GM12874 (cell line): ENCODE measurements around the gene FAM174B.

Source experiments
- CTCF ChIP-seq: IDR thresholded peaks from 2 replicates; pipeline ENCODE4 v1.5.1; 2011; ENCODE audit warnings: low read depth, mild to moderate bottlenecking, control low read depth, low read length, moderate library complexity; ENCODE audit not compliant: insufficient read depth

FAM174B gene

DNA sequence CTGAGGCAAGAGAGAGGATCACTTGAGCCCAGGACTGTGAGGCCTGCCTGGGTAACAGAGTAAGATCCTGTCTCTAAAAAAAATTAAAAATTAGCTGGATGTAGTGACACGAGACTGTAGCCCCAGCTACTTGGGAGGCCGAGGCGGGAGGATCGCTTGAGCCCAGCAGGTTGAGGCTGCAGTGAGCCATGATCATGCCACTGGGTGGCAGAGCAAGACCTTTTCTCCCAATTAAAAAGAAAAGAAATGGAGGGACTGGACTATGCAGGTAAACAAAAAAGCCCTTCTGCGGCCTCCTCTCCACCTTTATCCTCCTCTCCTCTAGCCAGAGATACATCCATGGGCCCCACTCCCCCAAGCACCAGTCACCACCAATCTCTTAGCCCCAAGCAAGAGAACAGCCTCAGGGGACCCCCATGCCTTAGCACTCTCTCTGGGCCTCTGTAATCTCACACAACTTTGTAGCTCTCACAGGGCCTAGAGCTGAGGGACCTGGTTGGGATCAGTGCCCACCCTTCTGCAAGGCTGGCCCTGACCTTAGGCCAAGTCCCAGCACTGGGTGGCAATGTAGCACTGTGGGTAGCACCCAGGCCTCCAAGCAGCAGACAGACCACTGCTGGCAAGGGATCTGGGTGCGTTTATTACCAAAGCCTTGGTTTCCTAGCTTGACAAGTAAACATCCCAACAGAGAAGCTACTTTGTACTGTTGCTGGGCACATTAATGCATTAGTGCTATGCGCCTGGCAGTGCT is 43.4 kb downstream of the FAM174B start:
- TF ChIP-seq CTCF: no peak

DNA sequence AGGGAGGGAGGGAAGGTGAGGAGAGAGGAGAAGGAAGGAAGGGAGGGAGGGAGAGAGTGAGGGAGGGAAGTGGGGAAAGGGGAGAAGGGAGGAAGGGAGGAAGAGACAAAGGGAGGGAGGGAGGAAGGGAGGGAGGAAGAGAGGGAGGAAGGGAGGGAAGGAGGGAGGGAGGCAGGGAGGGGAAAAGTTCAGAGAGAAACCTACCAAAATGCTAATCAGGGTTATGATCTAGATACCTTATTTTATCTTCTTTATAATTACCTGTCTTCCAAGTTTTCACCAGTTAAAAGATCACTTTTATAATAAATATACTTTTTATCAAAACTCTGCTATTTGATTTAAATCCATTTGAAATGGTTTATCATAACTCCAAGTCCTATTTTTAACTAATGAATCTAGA is 44.4 kb downstream of the FAM174B start:
- no peak for TF ChIP-seq CTCF

DNA sequence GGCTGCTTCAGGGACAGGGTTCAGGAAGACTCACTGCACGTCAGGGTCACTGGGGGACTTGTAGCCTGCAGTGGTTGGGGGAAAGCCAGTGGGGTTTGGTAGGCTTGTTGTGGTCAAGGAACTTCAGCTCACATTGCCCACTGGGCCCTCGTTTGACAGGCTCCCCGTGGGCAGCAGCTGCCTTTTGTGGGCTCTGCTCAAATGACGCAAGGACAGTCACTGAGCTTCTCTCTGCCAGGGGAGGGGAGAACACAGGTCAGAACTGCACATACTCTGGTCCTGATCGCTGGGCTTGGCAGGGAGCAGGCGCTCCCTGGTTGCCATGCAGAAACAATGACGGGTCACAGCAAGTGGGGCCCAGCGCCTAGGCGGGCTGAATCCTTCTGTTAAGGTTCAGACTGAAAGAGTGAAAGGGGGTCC is 45.5 kb downstream of the FAM174B start:
- TF ChIP-seq CTCF: no peak

- TF ChIP-seq CTCF: no peak
These were observed 46.5 kb downstream of the FAM174B start for GRCh38 chr15:92608866-92609700.

GRCh38 chr15:92606126-92606835 is 49.3 kb downstream of the FAM174B start:
- no peak for TF ChIP-seq CTCF

DNA sequence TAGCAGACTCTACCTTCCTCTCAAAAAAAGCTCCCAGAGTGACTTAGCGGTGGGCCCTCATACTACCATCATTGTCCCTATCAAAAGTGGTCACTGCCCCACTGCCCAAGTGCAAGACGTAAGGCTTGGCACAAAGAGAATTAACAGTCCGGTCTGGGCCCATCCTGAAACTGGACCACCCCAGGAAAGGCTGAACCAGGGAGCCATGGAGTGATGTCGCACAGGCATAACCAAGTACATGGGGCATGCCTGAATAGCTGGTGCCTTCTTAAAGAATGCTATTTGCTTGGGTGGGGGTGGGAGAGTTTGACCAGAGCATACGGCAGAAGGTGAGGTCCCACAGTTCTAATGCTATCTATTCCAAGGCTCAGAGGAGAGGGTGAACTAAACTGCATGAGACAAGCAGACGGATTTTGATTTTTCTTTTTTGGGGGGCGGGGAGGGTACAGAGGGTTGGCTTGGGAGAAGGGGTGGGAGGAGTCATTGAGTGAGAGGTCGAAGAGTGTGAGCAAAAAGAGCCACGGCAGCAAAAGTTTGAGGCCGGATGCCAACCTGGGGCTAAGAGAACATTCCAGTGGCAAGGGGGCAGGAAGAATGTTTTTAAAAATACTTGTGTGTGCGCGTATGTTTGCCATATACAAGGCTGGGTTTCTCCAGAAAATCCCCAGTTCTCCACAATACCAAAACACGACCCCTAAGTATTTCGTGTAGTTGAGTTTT is 50.2 kb downstream of the FAM174B start:
- TF ChIP-seq CTCF: no peak
